ENCODE data around the gene CDC34.

DNA sequence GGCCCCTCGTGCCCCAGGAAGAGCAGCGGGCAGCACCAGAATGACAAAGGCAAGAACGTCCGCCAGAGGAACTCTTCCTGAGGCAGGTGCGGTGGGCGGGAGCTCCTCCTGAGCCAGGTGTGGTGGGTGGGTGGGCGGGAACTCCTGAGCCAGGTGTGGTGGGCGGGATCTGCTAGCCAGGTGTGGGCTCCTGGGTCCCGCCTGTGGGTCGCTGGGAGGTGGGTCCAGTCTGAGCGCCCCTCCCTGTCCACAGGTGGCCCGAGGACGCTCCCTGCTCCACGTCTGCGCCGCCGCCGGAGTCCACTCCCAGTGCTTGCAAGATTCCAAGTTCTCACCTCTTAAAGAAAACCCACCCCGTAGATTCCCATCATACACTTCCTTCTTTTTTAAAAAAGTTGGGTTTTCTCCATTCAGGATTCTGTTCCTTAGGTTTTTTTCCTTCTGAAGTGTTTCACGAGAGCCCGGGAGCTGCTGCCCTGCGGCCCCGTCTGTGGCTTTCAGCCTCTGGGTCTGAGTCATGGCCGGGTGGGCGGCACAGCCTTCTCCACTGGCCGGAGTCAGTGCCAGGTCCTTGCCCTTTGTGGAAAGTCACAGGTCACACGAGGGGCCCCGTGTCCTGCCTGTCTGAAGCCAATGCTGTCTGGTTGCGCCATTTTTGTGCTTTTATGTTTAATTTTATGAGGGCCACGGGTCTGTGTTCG lies 51.1 kb downstream of the CDC34 start:
- TF ChIP-seq, protein P1, sequence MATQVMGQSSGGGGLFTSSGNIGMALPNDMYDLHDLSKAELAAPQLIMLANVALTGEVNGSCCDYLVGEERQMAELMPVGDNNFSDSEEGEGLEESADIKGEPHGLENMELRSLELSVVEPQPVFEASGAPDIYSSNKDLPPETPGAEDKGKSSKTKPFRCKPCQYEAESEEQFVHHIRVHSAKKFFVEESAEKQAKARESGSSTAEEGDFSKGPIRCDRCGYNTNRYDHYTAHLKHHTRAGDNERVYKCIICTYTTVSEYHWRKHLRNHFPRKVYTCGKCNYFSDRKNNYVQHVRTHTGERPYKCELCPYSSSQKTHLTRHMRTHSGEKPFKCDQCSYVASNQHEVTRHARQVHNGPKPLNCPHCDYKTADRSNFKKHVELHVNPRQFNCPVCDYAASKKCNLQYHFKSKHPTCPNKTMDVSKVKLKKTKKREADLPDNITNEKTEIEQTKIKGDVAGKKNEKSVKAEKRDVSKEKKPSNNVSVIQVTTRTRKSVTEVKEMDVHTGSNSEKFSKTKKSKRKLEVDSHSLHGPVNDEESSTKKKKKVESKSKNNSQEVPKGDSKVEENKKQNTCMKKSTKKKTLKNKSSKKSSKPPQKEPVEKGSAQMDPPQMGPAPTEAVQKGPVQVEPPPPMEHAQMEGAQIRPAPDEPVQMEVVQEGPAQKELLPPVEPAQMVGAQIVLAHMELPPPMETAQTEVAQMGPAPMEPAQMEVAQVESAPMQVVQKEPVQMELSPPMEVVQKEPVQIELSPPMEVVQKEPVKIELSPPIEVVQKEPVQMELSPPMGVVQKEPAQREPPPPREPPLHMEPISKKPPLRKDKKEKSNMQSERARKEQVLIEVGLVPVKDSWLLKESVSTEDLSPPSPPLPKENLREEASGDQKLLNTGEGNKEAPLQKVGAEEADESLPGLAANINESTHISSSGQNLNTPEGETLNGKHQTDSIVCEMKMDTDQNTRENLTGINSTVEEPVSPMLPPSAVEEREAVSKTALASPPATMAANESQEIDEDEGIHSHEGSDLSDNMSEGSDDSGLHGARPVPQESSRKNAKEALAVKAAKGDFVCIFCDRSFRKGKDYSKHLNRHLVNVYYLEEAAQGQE (IDR thresholded peaks at IDR 0.05): no peak
- no peak for TF ChIP-seq SP1 (IDR thresholded peaks at IDR 0.05)
- TF ChIP-seq FOXA1 (IDR thresholded peaks at IDR 0.05): no peak
- TF ChIP-seq, protein P2, sequence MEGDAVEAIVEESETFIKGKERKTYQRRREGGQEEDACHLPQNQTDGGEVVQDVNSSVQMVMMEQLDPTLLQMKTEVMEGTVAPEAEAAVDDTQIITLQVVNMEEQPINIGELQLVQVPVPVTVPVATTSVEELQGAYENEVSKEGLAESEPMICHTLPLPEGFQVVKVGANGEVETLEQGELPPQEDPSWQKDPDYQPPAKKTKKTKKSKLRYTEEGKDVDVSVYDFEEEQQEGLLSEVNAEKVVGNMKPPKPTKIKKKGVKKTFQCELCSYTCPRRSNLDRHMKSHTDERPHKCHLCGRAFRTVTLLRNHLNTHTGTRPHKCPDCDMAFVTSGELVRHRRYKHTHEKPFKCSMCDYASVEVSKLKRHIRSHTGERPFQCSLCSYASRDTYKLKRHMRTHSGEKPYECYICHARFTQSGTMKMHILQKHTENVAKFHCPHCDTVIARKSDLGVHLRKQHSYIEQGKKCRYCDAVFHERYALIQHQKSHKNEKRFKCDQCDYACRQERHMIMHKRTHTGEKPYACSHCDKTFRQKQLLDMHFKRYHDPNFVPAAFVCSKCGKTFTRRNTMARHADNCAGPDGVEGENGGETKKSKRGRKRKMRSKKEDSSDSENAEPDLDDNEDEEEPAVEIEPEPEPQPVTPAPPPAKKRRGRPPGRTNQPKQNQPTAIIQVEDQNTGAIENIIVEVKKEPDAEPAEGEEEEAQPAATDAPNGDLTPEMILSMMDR (IDR thresholded peaks at IDR 0.05; ENCODE audit: low read depth, low read length, missing input control): no peak
- no peak for TF ChIP-seq RAD21 (IDR thresholded peaks at IDR 0.05)

Data from liver (tissue), 3 donors.